ENCODE measurements around the gene CEP135. TPM values are rescaled to one million over a fixed set of nuclear protein-coding genes. Genes with fewer than 3 reads are reported as not detected.
"Not testable (repeated sequence)": the region's sequence is repeated elsewhere in the genome, so short reads cannot be mapped to it uniquely, and the experiment has no call there.

Gene CEP135
- total RNA-seq, 1 donor: 10.1 TPM

DNA sequence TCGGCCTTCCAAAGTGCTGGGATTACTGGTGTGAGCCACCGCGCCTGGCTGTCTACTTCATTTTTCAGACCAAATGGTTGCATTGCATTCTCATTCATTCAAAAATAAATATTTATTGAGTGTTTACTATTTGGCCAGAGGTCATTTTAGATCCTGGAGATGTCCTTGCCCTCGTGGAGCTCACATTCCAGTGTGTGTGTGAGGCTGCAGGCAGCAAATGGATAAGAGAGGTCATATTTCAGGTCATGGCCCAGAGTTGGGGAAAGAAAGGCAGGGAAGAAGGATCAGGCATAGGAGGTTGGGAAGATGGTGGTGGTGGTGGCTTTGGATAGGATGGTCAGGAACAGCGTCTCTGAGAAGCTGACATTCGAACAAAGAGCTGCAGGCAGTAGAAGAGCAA is 119.1 kb downstream of the CEP135 start:
- DNase-seq (ENCODE audit: insufficient read length, low spot score, missing footprints): no peak

DNA sequence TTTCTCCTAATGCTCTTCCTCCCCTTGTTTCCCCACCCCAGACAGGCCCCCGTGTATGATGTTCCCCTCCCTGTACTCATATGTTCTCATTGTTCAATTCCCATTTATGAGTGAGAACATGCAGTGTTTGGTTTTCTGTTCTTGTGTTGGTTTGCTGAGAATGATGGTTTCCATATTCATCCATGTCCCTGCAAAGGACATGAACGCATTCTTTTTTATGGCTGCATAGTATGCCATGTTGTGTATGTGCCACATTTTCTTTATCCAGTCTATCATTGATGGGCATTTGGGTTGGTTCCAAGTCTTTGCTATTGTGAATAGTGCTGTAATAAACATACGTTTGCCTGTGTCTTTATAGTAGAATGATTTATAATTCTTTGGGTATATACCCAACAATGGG is 124.0 kb downstream of the CEP135 start:
- H3K4me1 ChIP-seq (ENCODE audit: insufficient read depth, low read length); H3K36me3 ChIP-seq (ENCODE audit: insufficient read depth, low read length); H3K4me2 ChIP-seq (ENCODE audit: insufficient read depth, low read length); H3K9me3 ChIP-seq (ENCODE audit: low read depth, low read length); DNase-seq (ENCODE audit: insufficient read length, low spot score, missing footprints); H3K27ac ChIP-seq (ENCODE audit: low read depth, low read length); H3K27me3 ChIP-seq (ENCODE audit: insufficient read depth, low read length); H3K4me3 ChIP-seq (ENCODE audit: insufficient read depth, low read length); H4K20me1 ChIP-seq (ENCODE audit: insufficient read depth, low read length); H3K79me2 ChIP-seq (ENCODE audit: insufficient read depth, low read length); H2AFZ ChIP-seq (ENCODE audit: low read length): not testable (repeated sequence)

More for the DNA sequence above, 119.1 kb downstream of the CEP135 start:
- Histone ChIP-seq H3K27ac (ENCODE audit: low read depth, low read length) (no peak overlapping the region), H3K9me3 (ENCODE audit: low read depth, low read length) (no peaks in the 10 kb centered on the region), H3K79me2 (ENCODE audit: insufficient read depth, low read length) (no peaks in the 10 kb centered on the region), H3K36me3 (ENCODE audit: insufficient read depth, low read length) (no peaks in the 10 kb centered on the region), H3K4me1 (ENCODE audit: insufficient read depth, low read length) (no peaks in the 10 kb centered on the region), H3K4me3 (ENCODE audit: insufficient read depth, low read length) (no peak overlapping the region), H4K20me1 (ENCODE audit: insufficient read depth, low read length) (no peaks in the 10 kb centered on the region), H3K27me3 (ENCODE audit: insufficient read depth, low read length) (no peaks in the 10 kb centered on the region), H2AFZ (ENCODE audit: low read length) (no peak overlapping the region), H3K4me2 (ENCODE audit: insufficient read depth, low read length) (no peak overlapping the region)
- TF ChIP-seq, protein P1, sequence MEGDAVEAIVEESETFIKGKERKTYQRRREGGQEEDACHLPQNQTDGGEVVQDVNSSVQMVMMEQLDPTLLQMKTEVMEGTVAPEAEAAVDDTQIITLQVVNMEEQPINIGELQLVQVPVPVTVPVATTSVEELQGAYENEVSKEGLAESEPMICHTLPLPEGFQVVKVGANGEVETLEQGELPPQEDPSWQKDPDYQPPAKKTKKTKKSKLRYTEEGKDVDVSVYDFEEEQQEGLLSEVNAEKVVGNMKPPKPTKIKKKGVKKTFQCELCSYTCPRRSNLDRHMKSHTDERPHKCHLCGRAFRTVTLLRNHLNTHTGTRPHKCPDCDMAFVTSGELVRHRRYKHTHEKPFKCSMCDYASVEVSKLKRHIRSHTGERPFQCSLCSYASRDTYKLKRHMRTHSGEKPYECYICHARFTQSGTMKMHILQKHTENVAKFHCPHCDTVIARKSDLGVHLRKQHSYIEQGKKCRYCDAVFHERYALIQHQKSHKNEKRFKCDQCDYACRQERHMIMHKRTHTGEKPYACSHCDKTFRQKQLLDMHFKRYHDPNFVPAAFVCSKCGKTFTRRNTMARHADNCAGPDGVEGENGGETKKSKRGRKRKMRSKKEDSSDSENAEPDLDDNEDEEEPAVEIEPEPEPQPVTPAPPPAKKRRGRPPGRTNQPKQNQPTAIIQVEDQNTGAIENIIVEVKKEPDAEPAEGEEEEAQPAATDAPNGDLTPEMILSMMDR (IDR thresholded peaks at IDR 0.05; ENCODE audit: extremely low read depth, low read depth, low read length): no peak

DNA sequence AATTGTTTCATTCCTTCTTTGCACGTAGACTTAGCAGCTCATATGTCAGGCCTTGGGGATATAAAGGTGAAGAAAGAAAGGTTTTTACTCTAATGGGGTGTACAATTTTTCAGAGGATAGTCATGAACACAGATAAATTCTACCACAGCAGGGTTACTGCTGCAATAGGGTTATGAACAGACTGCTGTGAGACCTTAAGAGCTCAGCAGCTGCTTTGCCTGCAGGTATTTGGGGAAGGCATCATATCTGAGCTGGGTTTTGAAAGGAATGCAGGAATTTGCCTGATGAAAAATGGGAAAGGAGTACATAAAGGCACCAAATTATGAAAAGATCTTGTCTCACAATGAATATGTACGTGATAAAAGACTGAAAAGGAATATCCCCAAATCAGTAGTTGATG is 128.9 kb downstream of the CEP135 start:
- no peaks in the 10 kb centered on the region for H4K20me1 ChIP-seq (ENCODE audit: insufficient read depth, low read length)
- no peak overlapping the region for H3K4me2 ChIP-seq (ENCODE audit: insufficient read depth, low read length)
- TF ChIP-seq, protein P1 (IDR thresholded peaks at IDR 0.05; ENCODE audit: extremely low read depth, low read depth, low read length): no peak
- no peaks in the 10 kb centered on the region for H3K36me3 ChIP-seq (ENCODE audit: insufficient read depth, low read length)
- H3K4me1 ChIP-seq (ENCODE audit: insufficient read depth, low read length): no peaks in the 10 kb centered on the region
- H2AFZ ChIP-seq (ENCODE audit: low read length): no peak overlapping the region
- H3K27me3 ChIP-seq (ENCODE audit: insufficient read depth, low read length): no peaks in the 10 kb centered on the region
- DNase-seq (ENCODE audit: insufficient read length, low spot score, missing footprints): no peak
- H3K4me3 ChIP-seq (ENCODE audit: insufficient read depth, low read length): no peak overlapping the region
- H3K27ac ChIP-seq (ENCODE audit: low read depth, low read length): no peak overlapping the region
- no peaks in the 10 kb centered on the region for H3K9me3 ChIP-seq (ENCODE audit: low read depth, low read length)
- H3K79me2 ChIP-seq (ENCODE audit: insufficient read depth, low read length): no peaks in the 10 kb centered on the region

DNA sequence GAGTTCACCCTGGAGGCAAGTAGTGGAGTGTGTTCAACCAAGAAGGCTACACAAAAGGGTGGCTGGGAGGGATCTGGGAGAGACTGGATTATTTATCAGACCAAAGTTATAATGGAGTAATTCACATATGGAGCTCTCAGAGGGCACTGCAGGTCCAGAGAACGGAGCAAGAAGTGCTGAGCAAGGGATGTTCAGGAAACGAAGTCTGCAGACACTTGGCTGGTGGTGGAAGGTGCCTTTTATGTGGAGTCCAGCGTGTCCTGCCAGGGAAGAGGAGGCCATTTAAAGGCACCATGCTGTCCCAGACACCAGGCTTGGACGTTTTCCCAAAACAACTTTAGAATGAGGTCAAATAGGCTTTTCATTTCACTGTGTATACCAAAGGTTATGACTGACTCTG is 130.1 kb downstream of the CEP135 start:
- Histone ChIP-seq H3K36me3 (ENCODE audit: insufficient read depth, low read length) (no peaks in the 10 kb centered on the region), H2AFZ (ENCODE audit: low read length) (peak overlapping the region; percentile 56), H3K4me1 (ENCODE audit: insufficient read depth, low read length) (no peaks in the 10 kb centered on the region), H3K9me3 (ENCODE audit: low read depth, low read length) (no peaks in the 10 kb centered on the region), H3K27ac (ENCODE audit: low read depth, low read length) (no peak overlapping the region), H3K4me2 (ENCODE audit: insufficient read depth, low read length) (no peak overlapping the region), H3K27me3 (ENCODE audit: insufficient read depth, low read length) (no peaks in the 10 kb centered on the region), H3K4me3 (ENCODE audit: insufficient read depth, low read length) (no peak overlapping the region), H3K79me2 (ENCODE audit: insufficient read depth, low read length) (no peaks in the 10 kb centered on the region), H4K20me1 (ENCODE audit: insufficient read depth, low read length) (no peaks in the 10 kb centered on the region)
- no peak for DNase-seq (ENCODE audit: insufficient read length, low spot score, missing footprints)
- TF ChIP-seq, protein P1 (IDR thresholded peaks at IDR 0.05; ENCODE audit: extremely low read depth, low read depth, low read length): no peak

All from osteoblast (primary cell).